Activated CD8-positive, alpha-beta memory T cell treated with anti-CD3 and anti-CD28 coated beads for 4 hours (primary cell): ENCODE measurements around the gene RNF113B.

Source experiments
- DNase-seq, 2 donors: peaks; one replicate each; pipeline ENCODE4 v3.0.0-alpha.2; 2020; ENCODE audit warnings: low read depth in 2 of 2

The RNF113B gene

DNA sequence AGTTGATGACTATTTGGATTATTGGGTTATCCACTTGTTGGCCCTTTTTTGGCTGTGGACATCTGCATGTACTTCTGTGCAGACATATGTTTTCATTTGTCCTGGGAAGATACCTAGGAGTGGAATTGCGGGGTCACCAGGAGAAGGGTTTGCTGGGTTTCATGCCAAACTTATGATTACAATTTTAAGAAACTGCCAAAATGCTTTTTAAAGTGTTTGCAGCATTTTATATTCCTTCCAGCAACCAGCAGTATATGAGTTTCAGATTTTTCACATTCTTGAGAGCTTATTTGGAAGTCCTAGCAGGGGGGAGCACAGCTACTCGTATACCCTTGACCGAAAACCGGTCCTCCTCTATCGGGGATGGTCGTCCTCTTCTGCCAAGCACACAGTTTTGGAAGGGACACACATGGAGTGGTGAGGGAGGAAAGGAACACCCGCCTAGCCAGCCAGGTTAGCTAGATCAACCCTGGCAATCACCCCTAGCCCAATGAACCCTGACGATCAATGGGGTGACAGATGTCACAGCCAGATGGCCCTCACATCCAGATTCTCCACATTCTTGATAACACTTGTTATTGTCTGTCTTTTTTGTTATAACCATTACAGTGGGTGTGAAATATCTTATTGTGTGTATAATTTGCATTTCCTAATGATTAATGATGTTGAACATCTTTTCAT, 26.7 kb upstream of the RNF113B start:
- no peak for DNase-seq

DNA sequence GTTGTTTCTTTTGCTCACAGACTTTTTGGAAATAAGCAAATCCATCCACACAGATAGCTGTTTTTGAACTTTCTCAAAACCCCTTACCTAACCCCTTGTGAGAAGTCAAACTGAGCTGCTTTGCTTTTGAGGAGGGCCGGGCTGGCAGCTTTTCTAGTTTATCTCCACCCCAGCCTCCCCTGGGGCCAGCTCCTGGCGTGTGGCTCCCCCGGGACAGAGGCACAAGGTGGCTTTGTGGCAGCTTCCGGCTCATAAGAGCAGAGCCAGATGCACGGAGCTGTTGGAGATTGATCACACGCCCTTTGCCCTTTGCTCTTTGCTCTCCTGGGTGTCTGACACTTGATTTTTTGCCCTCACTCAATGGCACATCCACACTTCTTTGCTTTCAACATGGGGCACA, 24.9 kb upstream of the RNF113B start:
- DNase-seq: no peak

DNA sequence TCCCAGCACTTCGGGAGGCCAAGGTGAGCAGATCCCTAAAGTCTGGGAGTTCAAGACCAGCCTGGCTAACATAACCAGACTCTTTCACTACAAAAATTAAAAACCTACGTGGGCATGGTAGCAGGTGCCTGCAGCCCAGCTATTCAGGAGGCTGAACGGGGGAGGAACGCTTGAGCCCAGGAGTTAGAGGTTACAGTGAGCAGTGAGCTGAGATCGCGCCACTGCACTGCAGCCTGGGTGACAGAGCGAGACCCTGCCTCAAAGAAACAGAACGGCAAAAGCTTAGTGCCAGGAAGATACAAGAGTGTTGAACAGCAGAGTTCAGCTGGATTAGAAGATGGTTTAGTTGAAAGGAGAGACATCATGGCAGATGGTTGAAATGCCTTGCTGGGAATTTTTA, 24.1 kb upstream of the RNF113B start:
- no peak for DNase-seq

DNA sequence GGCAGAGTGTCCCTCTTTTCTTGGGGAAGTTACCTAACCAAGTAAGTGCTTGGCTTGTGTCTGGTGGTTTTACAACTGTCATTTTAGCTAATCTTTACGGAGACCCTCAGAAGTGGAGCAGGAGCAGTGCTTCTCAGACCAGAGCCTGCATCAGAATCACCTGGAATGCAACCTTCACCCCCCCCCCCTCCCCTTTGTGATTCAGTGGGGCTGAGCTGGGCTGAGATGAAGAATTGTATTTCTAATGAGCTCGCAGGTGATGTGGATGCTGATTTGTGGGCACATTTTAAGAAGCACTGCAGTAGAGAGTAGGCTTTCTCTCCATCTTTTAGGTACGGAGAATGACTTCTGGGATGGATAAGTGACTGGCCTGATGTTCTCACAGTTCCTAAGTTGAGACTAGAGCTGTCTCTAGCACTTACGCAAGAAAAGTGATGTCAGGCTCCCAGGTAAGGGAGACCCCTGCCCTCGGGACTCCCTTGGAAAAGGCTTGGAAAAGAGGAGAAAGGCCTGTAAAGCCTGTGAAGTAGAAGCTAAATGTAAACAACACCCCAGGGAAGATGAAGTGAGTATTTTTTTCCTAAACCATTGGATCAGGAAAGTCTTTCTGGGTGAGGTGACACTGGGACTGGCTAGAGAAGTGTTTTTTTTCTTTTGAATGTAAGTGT, 23.3 kb upstream of the RNF113B start:
- DNase-seq: no peak

GRCh38 chr13:98199480-98199879, 22.4 kb upstream of the RNF113B start:
- DNase-seq: no peak

DNA sequence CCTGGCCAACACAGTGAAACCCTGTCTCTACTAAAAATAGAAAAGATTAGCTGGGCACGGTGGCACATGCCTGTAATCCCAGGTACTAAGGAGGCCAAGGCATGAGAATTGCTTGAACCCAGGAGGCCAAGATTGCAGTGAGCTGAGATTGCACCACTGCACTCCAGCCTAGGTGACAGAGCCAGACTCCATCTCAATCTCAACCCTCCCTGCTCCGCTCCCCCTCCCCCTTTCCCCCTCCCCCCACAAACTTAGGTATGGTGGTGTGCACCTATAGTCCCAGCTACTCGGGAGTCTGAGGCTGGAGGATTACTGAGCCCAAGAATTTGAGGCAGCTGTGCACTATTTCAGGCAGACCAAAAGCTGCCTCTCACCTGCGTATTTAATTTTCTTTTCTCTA, 21.6 kb upstream of the RNF113B start:
- no peak for DNase-seq

- no peak for DNase-seq
Observed at GRCh38 chr13:98195054-98195791, 18.2 kb upstream of the RNF113B start.

- DNase-seq: no peak
Observed at GRCh38 chr13:98192008-98192407, 14.9 kb upstream of the RNF113B start.

DNA sequence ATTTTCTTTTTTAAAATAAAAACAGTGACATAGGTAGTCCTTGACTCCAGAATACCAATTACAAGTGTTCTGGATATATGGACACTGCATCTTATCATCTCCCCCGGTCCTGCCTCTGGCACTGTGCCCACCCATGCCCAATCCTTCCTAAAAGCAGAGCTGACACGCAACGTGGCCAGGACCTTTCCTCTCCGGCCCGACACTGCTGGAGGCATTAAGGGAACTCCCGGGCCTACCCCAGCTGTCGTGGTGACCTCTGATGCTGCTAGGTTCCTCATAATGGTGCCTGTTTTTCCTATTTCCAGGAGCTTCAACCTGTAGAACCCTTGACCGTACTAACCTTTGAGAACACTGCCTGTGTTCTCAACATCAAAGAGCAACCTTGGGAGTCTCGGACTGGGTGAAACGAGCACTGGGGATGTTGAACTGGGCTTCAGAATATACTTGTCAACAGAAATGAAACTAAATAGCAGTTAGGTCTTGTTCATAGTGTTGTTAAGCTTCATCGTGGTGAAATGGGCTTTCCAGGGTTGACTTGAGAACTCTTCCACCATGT, 13.9 kb upstream of the RNF113B start:
- DNase-seq: no peak

- no peak for DNase-seq
Observed at GRCh38 chr13:98189841-98190505, 12.9 kb upstream of the RNF113B start.

DNA sequence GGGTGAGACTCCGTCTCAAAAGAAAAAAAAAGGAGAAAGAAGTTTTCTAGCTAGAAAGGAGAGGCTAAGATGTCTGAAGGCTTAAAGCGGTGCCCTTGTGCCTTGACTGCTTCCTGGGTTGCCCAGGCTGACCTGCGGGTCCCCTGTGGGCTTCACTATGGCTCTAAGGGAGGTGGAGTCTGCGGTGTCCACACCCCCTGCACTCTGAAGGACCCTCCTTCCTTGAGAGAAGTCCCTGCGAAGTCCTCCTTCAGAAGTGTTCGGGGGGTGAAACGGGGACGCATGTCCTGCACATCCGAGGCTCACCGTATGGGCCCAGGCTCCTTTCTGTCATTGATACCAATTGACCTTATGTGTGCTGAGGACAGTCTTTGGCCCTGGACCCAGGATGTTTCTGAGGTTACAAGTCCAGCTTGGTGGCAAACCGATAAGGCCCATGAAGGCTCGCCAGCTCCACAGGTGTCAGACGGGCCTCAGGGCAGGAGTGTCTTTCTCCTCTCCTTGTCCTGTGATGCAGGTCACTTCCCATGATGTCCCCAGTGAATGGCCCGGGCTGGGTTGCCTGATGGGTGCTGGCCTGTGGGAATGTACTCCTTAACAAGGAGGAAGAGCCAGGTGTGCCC, 11.6 kb upstream of the RNF113B start:
- no peak for DNase-seq

DNA sequence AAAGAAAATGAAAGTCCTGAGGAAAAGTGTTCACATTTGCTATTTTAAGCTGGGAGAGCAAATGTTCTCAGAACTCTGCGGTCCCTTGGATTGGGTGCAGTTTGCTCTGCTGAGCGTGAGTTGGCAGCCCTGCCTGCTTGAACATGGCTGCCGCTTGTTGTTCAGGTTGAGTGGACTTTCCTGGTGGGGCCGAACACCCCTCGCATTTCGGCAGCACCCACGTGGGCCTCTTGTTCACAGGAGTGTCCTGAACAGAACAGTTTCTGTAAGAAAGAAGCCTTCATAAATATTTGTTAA, 10.8 kb upstream of the RNF113B start:
- no peak for DNase-seq

- no peak for DNase-seq
Observed at GRCh38 chr13:98187155-98187964, 10.3 kb upstream of the RNF113B start.

DNA sequence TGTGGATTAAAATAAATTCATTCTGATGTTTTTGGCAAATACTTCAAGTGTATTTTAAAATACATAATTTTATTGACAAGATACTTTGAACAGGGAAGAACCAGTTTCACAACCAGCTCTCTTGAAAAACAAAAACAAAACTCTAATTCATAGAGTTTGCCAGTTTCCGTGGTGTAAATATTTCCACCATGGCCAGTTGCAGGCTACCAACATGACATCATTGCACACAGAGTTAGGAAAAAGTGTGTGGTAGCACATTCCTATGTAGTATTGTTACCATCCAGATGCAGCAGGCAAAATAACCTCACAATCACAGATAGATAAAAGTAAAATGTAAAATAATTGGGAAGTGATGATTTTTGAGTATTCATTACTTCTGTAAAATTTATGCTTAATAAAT, 7.7 kb upstream of the RNF113B start:
- DNase-seq: no peak

- no peak for DNase-seq
Observed at GRCh38 chr13:98182589-98182988, 5.5 kb upstream of the RNF113B start.

DNA sequence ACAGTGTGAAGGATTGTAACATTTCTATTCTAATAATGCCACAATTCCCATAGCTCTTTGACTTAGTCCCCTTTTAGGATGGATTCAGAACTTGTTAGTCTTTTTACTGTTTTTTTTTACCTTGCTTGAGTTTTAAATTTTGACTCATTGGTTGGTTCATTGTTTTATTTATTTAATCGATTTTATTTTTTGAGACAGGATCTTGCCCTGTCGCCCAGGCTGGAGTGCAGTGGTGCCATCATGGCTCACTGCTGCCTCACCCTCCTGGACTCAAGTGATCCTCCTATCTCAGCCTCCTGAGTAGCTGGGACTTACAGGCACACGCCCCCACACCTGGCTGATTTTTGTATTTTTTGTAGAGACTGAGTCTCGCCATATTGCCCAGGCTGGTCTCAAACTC, 5.1 kb upstream of the RNF113B start:
- no peak for DNase-seq

- DNase-seq: no peak
Observed at GRCh38 chr13:98181111-98181815, 4.2 kb upstream of the RNF113B start.

- DNase-seq: no peak
Observed at GRCh38 chr13:98180092-98180491, 3.0 kb upstream of the RNF113B start.

GRCh38 chr13:98175823-98176222, 1.2 kb downstream of the RNF113B start:
- no peak for DNase-seq

GRCh38 chr13:98175043-98175442, 2.0 kb downstream of the RNF113B start:
- DNase-seq: no peak
